Measurements from ENCODE around the gene TAS1R2.

- TF ChIP-seq, protein P1, sequence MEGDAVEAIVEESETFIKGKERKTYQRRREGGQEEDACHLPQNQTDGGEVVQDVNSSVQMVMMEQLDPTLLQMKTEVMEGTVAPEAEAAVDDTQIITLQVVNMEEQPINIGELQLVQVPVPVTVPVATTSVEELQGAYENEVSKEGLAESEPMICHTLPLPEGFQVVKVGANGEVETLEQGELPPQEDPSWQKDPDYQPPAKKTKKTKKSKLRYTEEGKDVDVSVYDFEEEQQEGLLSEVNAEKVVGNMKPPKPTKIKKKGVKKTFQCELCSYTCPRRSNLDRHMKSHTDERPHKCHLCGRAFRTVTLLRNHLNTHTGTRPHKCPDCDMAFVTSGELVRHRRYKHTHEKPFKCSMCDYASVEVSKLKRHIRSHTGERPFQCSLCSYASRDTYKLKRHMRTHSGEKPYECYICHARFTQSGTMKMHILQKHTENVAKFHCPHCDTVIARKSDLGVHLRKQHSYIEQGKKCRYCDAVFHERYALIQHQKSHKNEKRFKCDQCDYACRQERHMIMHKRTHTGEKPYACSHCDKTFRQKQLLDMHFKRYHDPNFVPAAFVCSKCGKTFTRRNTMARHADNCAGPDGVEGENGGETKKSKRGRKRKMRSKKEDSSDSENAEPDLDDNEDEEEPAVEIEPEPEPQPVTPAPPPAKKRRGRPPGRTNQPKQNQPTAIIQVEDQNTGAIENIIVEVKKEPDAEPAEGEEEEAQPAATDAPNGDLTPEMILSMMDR (conservative IDR thresholded peaks at IDR 0.05), result no peak
- no peak for TF ChIP-seq ZFX (IDR thresholded peaks at IDR 0.05)
Measured at GRCh38 chr1:18808550-18808949, 50.9 kb downstream of the TAS1R2 start.

Data from C4-2B (cell line).